Spinal cord (tissue), 10 donors: ENCODE measurements around the gene FBLN1. TPM values are rescaled to one million over a fixed set of nuclear protein-coding genes. Genes with fewer than 3 reads are reported as not detected.
A peak's percentile ranks its signal among the peaks of the same experiment; 100 is the strongest.
"Not testable (repeated sequence)": the region's sequence is repeated elsewhere in the genome, so short reads cannot be mapped to it uniquely, and the experiment has no call there.

Experiments used
- DNase-seq, 6 donors: peaks; one replicate each; pipeline versions ENCODE4 v3.0.0 to v3.0.0-alpha.2; 2013 to 2015; ENCODE audit warnings: low spot score in 6 of 6, low read depth in 4 of 6
- H3K27ac ChIP-seq: one replicate; pipeline ENCODE4 v1.5.1; 2013; ENCODE audit warnings: low read depth, low read length, control low read depth
- H3K27me3 ChIP-seq: one replicate; pipeline ENCODE4 v1.6.1; 2013; ENCODE audit warnings: low read length; ENCODE audit not compliant: control insufficient read depth, insufficient read depth
- H3K36me3 ChIP-seq: one replicate; pipeline ENCODE4 v1.6.1; 2013; ENCODE audit warnings: low read length; ENCODE audit not compliant: control insufficient read depth, insufficient read depth
- H3K4me1 ChIP-seq: one replicate; pipeline ENCODE4 v1.6.1; 2013; ENCODE audit warnings: low read length; ENCODE audit not compliant: control insufficient read depth, insufficient read depth
- H3K4me3 ChIP-seq: one replicate; pipeline ENCODE4 v1.5.1; 2013; ENCODE audit warnings: low read depth, low read length, control low read depth
- H3K9me3 ChIP-seq: one replicate; pipeline ENCODE4 v1.6.1; 2013; ENCODE audit warnings: low read length; ENCODE audit not compliant: control insufficient read depth, insufficient read depth
- WGBS: methylation state at CpG from one replicate; pipeline ENCODE4 v1.1.5; 2013; ENCODE audit warnings: missing lambda C conversion rate; ENCODE audit not compliant: insufficient coverage; 5-methylcytosine and 5-hydroxymethylcytosine counted together
- polyA plus RNA-seq, 2 donors: library from polyadenylated mRNA; unstranded; fragments of 120-200 nt; gene quantifications; one replicate each; pipeline ENCODE4 v1.2.1, GENCODE V29; 2013; ENCODE audit not compliant: insufficient read length in 2 of 2
- total RNA-seq, 2 donors: library from RNA; depleted of rRNA in 1 of 2; stranded (reverse); fragments of 120-200 nt in 1 of 2; fragments of >200 nt in 1 of 2; gene quantifications; one replicate each; pipeline versions ENCODE4 v1.2.3 to v1.2.4, GENCODE V29; 2013 to 2014
- donor health status: healthy.

The FBLN1 gene
- total and polyA plus RNA-seq, 4 donors, result 69.4 to 260 (median 132) TPM

DNA sequence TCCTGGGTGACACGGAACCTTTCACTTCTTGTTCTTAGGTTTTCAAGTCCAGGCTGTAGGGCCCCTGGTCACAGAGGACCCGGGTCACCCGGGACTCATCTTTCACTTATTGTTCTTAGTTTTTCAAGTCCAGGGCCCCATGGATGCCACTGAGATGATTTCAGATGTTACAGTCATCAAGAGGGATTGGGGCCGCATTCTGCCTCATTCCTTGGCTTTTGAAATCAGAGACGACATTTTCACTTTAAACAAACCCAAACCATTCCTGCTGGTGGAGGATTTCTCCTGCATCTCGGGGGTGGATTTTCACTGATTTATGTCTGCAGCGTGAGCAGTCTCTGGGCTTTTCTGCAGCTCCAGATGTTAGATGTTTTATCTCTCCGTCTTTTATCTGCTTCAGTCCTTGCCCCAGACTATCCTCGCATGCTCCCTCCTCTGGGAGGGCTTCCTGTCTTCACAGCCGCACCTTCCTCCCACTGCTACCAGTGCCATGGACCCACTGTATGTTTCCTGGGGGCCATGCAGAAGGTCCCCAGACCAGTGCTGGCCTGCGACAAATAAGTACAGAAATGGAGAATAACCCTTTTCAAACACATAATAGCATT lies 27.4 kb downstream of the FBLN1 start:
- 81% methylated on average over 9 of the region's 11 CpGs for WGBS
- H3K36me3 ChIP-seq, result peaks cover 49% of the 10 kb centered on the region
- peak overlapping the region; percentile 1 for H3K27ac ChIP-seq
- no peaks in the 10 kb centered on the region for H3K9me3 ChIP-seq
- H3K4me1 ChIP-seq, result peaks cover 12% of the 10 kb centered on the region
- no peak for DNase-seq
- H3K27me3 ChIP-seq, result no peaks in the 10 kb centered on the region
- no peak overlapping the region for H3K4me3 ChIP-seq

DNA sequence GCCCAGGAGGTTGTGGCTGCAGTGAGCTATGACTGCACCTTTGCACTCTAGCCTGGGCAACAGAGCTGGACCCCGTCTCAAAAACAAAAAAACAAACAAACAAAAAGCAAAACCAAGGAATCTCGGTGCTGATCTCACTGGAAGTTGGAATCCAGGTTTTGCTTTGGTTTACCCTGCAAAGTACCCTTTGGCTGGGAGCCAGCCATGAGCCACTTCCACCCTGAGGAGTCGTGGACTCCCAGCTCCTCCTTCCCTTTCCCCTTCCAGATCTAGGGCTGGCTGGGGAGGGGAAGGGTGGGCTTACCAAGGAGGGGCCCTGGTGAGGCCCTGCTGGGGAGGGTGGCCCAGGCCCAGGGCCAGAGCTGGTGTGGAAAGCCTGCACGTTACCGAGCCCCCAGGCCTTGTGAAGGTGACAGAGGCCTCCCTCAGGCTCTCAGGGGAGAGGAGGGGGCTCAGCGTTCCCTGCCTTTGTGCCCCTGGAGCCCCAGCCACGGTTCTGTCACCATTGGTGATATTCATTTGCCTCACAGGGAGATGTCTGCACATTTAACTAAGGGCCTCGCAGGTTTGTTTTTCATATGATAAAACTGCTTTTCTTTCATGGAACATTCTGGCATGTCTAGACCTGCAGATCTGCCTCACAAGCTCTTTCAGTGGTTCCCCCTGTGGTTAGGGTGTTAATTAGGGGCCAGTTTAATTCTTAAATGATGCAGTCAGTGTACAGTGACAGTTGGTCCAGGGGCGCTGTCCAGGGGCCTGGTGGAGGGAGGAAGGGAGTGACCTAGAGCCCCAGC lies 29.0 kb downstream of the FBLN1 start:
- H3K4me3 ChIP-seq, result no peak overlapping the region
- no peaks in the 10 kb centered on the region for H3K9me3 ChIP-seq
- no peak for DNase-seq
- H3K27me3 ChIP-seq, result no peaks in the 10 kb centered on the region
- WGBS, result 69% methylated on average over 8 of the region's 9 CpGs
- H3K36me3 ChIP-seq, result peaks cover 37% of the 10 kb centered on the region
- peaks cover 13% of the 10 kb centered on the region for H3K4me1 ChIP-seq
- H3K27ac ChIP-seq, result no peak overlapping the region

DNA sequence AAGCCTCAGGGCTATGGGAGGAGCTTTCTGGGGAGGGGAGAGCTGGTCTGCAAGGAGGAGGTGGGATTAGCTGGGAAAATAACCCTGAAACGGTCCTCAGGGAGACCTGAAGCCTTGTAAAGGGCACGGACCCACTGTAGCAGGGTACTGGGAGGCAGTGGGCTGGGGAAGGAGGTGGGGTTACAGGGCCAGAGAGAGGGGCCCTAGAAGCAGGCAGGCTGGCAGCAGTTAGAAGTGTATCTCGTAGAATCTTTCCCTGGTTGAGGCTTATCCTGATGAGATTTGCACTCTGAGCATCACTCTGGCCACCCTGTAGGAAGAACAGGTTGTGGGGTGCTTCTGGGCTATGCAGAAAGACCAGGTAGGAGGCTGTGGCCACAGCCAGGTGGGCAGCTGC lies 29.6 kb downstream of the FBLN1 start:
- 85% methylated on average over 3 of the region's 3 CpGs for WGBS
- no peaks in the 10 kb centered on the region for H3K27me3 ChIP-seq
- H3K9me3 ChIP-seq, result no peaks in the 10 kb centered on the region
- peaks cover 19% of the 10 kb centered on the region for H3K4me1 ChIP-seq
- no peak overlapping the region for H3K4me3 ChIP-seq
- H3K36me3 ChIP-seq, result peaks cover 37% of the 10 kb centered on the region
- no peak overlapping the region for H3K27ac ChIP-seq
- DNase-seq, result no peak

DNA sequence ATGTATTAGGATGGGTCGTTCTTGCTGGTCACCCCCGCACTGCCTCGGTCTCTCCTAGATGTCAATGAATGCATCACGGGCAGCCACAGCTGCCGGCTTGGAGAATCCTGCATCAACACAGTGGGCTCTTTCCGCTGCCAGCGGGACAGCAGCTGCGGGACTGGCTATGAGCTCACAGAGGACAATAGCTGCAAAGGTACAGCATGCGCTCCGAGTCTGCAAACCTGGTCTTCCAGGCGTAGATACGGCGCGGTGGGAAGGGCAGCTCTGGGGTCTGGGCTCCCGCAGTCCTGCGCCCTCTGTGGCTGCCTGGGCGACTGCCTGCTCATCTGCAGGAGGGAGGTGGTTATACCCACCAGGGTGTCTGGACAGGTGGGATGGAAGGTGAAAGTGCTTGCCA lies 31.0 kb downstream of the FBLN1 start:
- H3K4me3 ChIP-seq, result no peak overlapping the region
- WGBS, result 87% methylated on average over 17 of the region's 17 CpGs
- H3K27ac ChIP-seq, result no peak overlapping the region
- DNase-seq, result no peak
- H3K27me3 ChIP-seq, result no peaks in the 10 kb centered on the region
- no peaks in the 10 kb centered on the region for H3K9me3 ChIP-seq
- peaks cover 29% of the 10 kb centered on the region for H3K36me3 ChIP-seq
- peaks cover 33% of the 10 kb centered on the region for H3K4me1 ChIP-seq

DNA sequence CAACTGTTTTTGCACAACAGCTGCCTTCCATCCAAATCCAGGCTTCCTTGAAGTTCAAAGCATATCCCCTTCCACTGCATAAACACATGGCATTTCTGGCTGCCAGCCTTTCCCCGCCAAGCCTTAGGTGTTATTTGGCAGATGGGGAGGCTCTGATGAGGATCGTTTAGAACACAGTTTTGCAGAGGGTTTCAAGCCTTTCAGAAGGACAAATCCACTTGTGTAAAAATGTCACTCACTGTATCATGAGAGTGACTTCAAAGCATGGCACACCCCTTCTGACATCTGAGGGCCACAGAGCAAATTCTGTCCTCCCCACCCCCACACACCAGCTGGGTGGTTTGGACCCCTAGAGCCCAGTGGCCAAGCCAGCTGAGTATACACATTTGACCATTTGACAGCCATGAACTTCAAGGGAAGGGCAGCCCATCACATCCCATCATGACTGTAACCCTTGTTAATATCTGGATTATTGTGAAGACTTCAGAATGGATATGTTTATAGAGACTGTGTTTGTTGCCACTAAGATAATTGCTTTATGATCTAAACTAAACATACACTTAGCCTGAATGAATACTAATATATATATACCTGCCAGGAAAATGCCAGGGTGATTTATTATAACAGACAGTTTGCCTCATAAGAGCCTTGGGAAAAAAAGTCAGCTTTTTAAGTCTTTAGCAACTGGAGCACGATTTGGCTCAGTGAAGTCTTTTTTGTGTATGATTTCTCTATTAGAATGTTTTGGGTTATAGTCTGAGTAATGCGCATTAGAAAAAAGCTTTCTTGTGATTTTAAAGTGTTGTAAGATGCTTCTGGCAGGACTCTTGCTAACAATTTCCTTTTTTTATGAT lies 31.9 kb downstream of the FBLN1 start:
- H3K27ac ChIP-seq, result no peak overlapping the region
- H3K27me3 ChIP-seq, result no peaks in the 10 kb centered on the region
- no peak overlapping the region for H3K4me3 ChIP-seq
- H3K9me3 ChIP-seq, result no peaks in the 10 kb centered on the region
- WGBS, result 29% methylated on average over 1 of the region's 4 CpGs
- peak in 2 of 6 donors; percentile 79 to 90 for DNase-seq
- peaks cover 39% of the 10 kb centered on the region for H3K4me1 ChIP-seq
- H3K36me3 ChIP-seq, result peaks cover 25% of the 10 kb centered on the region

DNA sequence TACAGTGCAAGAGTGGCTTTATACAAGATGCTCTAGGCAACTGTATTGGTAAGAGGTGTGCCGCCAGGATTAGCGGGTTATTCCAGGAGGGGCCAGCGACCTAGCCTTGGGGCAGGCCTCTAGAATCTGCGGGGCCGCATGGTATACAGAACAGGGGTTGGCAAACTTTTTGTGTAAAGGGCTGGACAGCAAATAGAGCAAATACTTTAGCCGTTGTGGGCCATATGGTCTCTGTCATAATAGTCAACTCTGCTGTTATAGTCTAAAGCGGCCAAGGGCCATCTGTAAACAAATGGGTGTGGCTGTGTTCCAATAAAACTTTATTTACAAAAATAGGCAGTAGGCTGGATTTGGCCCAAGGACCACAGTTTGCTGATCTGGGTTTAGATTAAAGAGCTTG lies 32.6 kb downstream of the FBLN1 start:
- Histone ChIP-seq H3K9me3 (no peaks in the 10 kb centered on the region), H3K4me3 (no peak overlapping the region), H3K4me1 (peaks cover 39% of the 10 kb centered on the region), H3K36me3 (peaks cover 25% of the 10 kb centered on the region), H3K27me3 (no peaks in the 10 kb centered on the region), H3K27ac (no peak overlapping the region)
- WGBS, result 94% methylated on average over 5 of the region's 7 CpGs
- DNase-seq, result no peak

DNA sequence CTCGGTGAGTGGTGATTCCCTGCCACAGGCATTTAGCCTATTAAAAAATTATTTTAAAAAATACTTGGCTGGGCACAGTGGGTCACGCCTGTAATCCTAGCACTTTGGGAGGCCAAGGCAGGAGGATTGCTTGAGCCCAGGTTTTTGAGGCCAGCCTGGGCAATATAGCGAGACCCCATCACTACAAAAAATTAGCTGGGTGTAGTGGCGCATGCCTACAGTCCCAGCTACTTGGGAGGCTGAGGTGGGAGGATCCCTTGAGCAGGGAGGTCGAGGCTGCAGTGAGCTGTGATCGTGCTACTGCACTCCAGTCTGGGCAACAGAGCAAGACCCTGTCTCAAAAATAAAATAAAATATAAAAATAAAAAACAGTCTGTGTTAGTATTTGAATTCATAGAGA lies 33.2 kb downstream of the FBLN1 start:
- not testable (repeated sequence) for H3K27me3 ChIP-seq, H3K4me3 ChIP-seq, DNase-seq, H3K9me3 ChIP-seq, H3K27ac ChIP-seq
- H3K4me1 ChIP-seq, result peaks cover 39% of the 10 kb centered on the region
- WGBS, result no CpG with 5 or more reads among the region's 6 CpGs
- H3K36me3 ChIP-seq, result peaks cover 25% of the 10 kb centered on the region

DNA sequence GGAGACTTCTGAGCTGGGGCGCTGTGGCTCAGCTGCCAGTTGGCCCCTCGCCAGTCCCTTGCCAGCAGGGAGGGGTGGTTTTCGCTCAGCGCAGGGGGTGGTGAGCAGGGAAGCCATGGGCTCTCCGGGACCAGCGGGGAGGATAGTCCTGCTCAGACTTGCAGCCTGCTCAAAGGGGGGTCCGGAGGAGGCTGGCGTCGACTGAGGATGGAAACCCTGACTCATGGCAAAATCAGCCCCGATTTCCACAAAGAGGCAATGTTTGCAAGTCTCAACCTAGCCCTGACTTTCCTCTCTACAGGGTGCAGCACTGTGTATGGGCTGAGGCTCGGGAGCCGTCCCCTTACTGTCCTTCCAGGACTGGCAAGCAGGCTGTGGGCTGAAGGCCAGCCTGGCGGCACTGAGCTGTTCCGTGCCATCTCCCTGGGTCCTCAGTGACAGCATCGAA lies 35.1 kb downstream of the FBLN1 start:
- Histone ChIP-seq H3K36me3 (peaks cover 24% of the 10 kb centered on the region), H3K27me3 (no peaks in the 10 kb centered on the region), H3K4me1 (peaks cover 39% of the 10 kb centered on the region), H3K27ac (peak overlapping the region; percentile 83), H3K4me3 (no peak overlapping the region), H3K9me3 (no peaks in the 10 kb centered on the region)
- DNase-seq, result peak in 5 of 6 donors; percentile 46 to 90 (median 59)
- 29% methylated on average over 14 of the region's 15 CpGs for WGBS

DNA sequence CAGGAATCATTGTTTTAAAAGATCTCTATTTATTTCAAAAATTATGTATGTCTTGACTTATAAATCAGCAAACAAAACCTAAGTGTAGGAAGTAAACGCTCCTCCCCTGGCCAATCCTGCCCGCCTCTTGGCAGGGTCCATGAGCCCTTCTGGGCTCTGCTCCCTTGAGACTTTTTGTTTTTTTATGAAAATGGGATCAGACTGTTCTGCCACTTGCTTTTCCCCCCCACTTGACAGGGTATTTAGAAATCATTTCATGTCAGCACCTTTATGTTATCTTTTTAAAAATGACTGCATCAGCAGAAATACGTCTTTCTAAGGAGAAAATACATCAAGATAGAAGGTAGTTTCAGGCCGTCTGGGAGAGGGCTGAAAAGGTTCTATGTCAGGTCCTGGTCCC lies 35.6 kb downstream of the FBLN1 start:
- peak in 3 of 6 donors; percentile 28 to 84 (median 45) for DNase-seq
- Histone ChIP-seq H3K36me3 (peaks cover 22% of the 10 kb centered on the region), H3K4me3 (no peak overlapping the region), H3K9me3 (no peaks in the 10 kb centered on the region), H3K4me1 (peaks cover 39% of the 10 kb centered on the region), H3K27ac (peak overlapping the region; percentile 83), H3K27me3 (no peaks in the 10 kb centered on the region)
- 20% methylated on average over 1 of the region's 4 CpGs for WGBS
